IMR-90 (cell line): ENCODE measurements around the gene UBE2V1. TPM values are rescaled to one million over a fixed set of nuclear protein-coding genes. Genes with fewer than 3 reads are reported as not detected.

Source experiments
- ATAC-seq: fragments of 200-7000 bp; cut with Tn5 transposase; 2 replicates; pipeline ENCODE4 v1.9.1; 2020; ENCODE audit warnings: low read depth, mild to moderate bottlenecking, moderate library complexity
- BruUV-seq: library from RNA; stranded (reverse); fragments of 400-500 nt; replicated peaks from 2 replicates; lab custom pipeline; 2021; lab: Mats Ljungman, UMichigan
- CTCF ChIA-PET: fragments of 300-600 bp; formaldehyde crosslinking; extraction: SDS; loops from one replicate; lab custom pipeline; 2021; ENCODE audit warnings: antibody characterized with exemption; lab: Yijun Ruan, JAX
- POLR2A ChIA-PET: fragments of 300-600 bp; sonication (Branson Sonifier 250); formaldehyde crosslinking; loops from one replicate; lab custom pipeline; 2022; ENCODE audit warnings: antibody characterized with exemption; ENCODE audit not compliant: unreplicated experiment; lab: Charles Lee
- DNase-seq: peaks from one replicate; pipeline ENCODE4 v3.0.0; 2013
- H2AFZ ChIP-seq: replicated peaks from 2 replicates; pipeline ENCODE3; 2013; ENCODE audit warnings: low read length, mild to moderate bottlenecking; ENCODE audit not compliant: poor library complexity
- H2AK5ac ChIP-seq: 2 replicates; pipeline ENCODE4 v1.6.1; 2013; ENCODE audit warnings: low read depth, low read length, inconsistent platforms
- H2AK9ac ChIP-seq: replicated peaks from 2 replicates; pipeline ENCODE3; 2013; ENCODE audit warnings: mild to moderate bottlenecking, low read depth, low read length, moderate library complexity; ENCODE audit not compliant: poor library complexity
- H2BK120ac ChIP-seq: 2 replicates; pipeline ENCODE4 v1.6.1; 2013; ENCODE audit warnings: low read depth, low read length, inconsistent platforms
- H2BK15ac ChIP-seq: 3 replicates; pipeline ENCODE4 v1.6.1; 2013; ENCODE audit warnings: low read depth, low read length, inconsistent platforms
- H2BK20ac ChIP-seq: 2 replicates; pipeline ENCODE4 v1.6.1; 2013; ENCODE audit warnings: low read depth, mild to moderate bottlenecking, inconsistent platforms, low read length, moderate library complexity
- H2BK5ac ChIP-seq: 2 replicates; pipeline ENCODE4 v1.6.1; 2013; ENCODE audit warnings: mild to moderate bottlenecking, low read depth, low read length, inconsistent platforms; ENCODE audit not compliant: poor library complexity, severe bottlenecking
- H3K14ac ChIP-seq: replicated peaks from 2 replicates; pipeline ENCODE4 v1.6.1; 2013; ENCODE audit warnings: low read depth, low read length, inconsistent platforms
- H3K18ac ChIP-seq: 2 replicates; pipeline ENCODE4 v1.6.1; 2013; ENCODE audit warnings: low read depth, low read length, control low read depth
- H3K23ac ChIP-seq: 2 replicates; pipeline ENCODE4 v1.6.1; 2013; ENCODE audit warnings: low read depth, low read length, inconsistent platforms
- H3K27ac ChIP-seq: 2 replicates; pipeline ENCODE4 v1.5.1; 2013; ENCODE audit warnings: mild to moderate bottlenecking, control low read depth, low read length; ENCODE audit not compliant: insufficient read depth
- H3K27me3 ChIP-seq: 2 replicates; pipeline ENCODE4 v1.6.1; 2013; ENCODE audit warnings: low read length; ENCODE audit not compliant: control insufficient read depth, insufficient read depth
- H3K36me3 ChIP-seq: 2 replicates; pipeline ENCODE4 v1.6.1; 2013; ENCODE audit warnings: low read length, mixed read lengths; ENCODE audit not compliant: control insufficient read depth, insufficient read depth
- H3K4ac ChIP-seq: 2 replicates; pipeline ENCODE4 v1.6.1; 2013; ENCODE audit warnings: low read depth, low read length, inconsistent platforms
- H3K4me1 ChIP-seq: 2 replicates; pipeline ENCODE4 v1.6.1; 2013; ENCODE audit warnings: low read length, mixed read lengths; ENCODE audit not compliant: control insufficient read depth, insufficient read depth
- H3K4me2 ChIP-seq: 2 replicates; pipeline ENCODE4 v1.6.1; 2013; ENCODE audit warnings: low read depth, mild to moderate bottlenecking, control low read depth, low read length, moderate library complexity
- H3K4me3 ChIP-seq: 2 replicates; pipeline ENCODE4 v1.5.1; 2013; ENCODE audit warnings: low read depth, mild to moderate bottlenecking, control low read depth, low read length, moderate library complexity; ENCODE audit not compliant: insufficient read depth
- H3K56ac ChIP-seq: 2 replicates; pipeline ENCODE4 v1.6.1; 2013; ENCODE audit warnings: low read length, inconsistent platforms; ENCODE audit not compliant: insufficient read depth; ENCODE audit errors: extremely low read depth
- H3K79me1 ChIP-seq, 2 experiments: 2 replicates each; pipeline ENCODE4 v1.6.1; 2013; ENCODE audit warnings: low read length in 2 of 2, inconsistent platforms in 1 of 2, low read depth in 1 of 2
- H3K9ac ChIP-seq: 2 replicates; pipeline ENCODE4 v1.6.1; 2013; ENCODE audit warnings: low read depth, low read length, control low read depth
- H3K9me1 ChIP-seq: 2 replicates; pipeline ENCODE4 v1.6.1; 2013; ENCODE audit warnings: low read length, inconsistent platforms; ENCODE audit not compliant: insufficient read depth
- H3K9me3 ChIP-seq: 2 replicates; pipeline ENCODE4 v1.6.1; 2013; ENCODE audit warnings: low read length; ENCODE audit not compliant: control insufficient read depth, insufficient read depth
- H4K20me1 ChIP-seq: 2 replicates; pipeline ENCODE4 v1.6.1; 2013; ENCODE audit warnings: low read length, inconsistent platforms; ENCODE audit not compliant: insufficient read depth
- H4K5ac ChIP-seq: 2 replicates; pipeline ENCODE4 v1.6.1; 2013; ENCODE audit warnings: mild to moderate bottlenecking, low read depth, low read length, control low read depth
- H4K8ac ChIP-seq, 2 experiments: 2 replicates each; pipeline ENCODE4 v1.6.1; 2013; ENCODE audit warnings: low read depth in 2 of 2, low read length in 2 of 2, control low read depth in 1 of 2, inconsistent platforms in 1 of 2
- H4K91ac ChIP-seq: 2 replicates; pipeline ENCODE4 v1.6.1; 2013; ENCODE audit warnings: low read depth, low read length, inconsistent platforms; ENCODE audit not compliant: insufficient read depth
- BHLHE40 ChIP-seq: fragments of 150-350 bp; IDR thresholded peaks from 2 replicates; pipeline ENCODE4 v1.6.1; 2016; ENCODE audit warnings: mild to moderate bottlenecking, low read depth, low read length
- CHD1 ChIP-seq: IDR thresholded peaks from 2 replicates; pipeline ENCODE4 v1.6.1; 2012; ENCODE audit warnings: low read depth, low read length, improper control_type of control experiment
- ELK1 ChIP-seq: fragments of 150-350 bp; IDR thresholded peaks from 2 replicates; pipeline ENCODE4 v1.6.1; 2016; ENCODE audit warnings: low read depth, mild to moderate bottlenecking, low read length, moderate library complexity, borderline replicate concordance
- FOS ChIP-seq: fragments of 150-350 bp; IDR thresholded peaks from 2 replicates; pipeline ENCODE4 v1.6.1; 2016; ENCODE audit warnings: low read depth, low read length
- MAFK ChIP-seq: IDR thresholded peaks from 2 replicates; pipeline ENCODE4 v1.6.1; 2012; ENCODE audit warnings: low read depth, low read length, improper control_type of control experiment
- MAZ ChIP-seq: IDR thresholded peaks from 2 replicates; pipeline ENCODE4 v1.6.1; 2012; ENCODE audit warnings: low read depth, mild to moderate bottlenecking, low read length, improper control_type of control experiment, moderate library complexity, borderline replicate concordance
- NFE2L2 ChIP-seq: fragments of 150-350 bp; IDR thresholded peaks from 2 replicates; pipeline ENCODE4 v1.6.1; 2016; ENCODE audit warnings: low read depth, mild to moderate bottlenecking, low read length
- POLR2A ChIP-seq: IDR thresholded peaks from 2 replicates; pipeline ENCODE4 v1.6.1; 2012; ENCODE audit warnings: mild to moderate bottlenecking, low read depth, low read length
- RCOR1 ChIP-seq: IDR thresholded peaks from 2 replicates; pipeline ENCODE4 v1.6.1; 2012; ENCODE audit warnings: mild to moderate bottlenecking, low read length, improper control_type of control experiment; ENCODE audit not compliant: insufficient replicate concordance
- SMC3 ChIP-seq: fragments of 150-350 bp; IDR thresholded peaks from 2 replicates; pipeline ENCODE4 v1.6.1; 2016; ENCODE audit warnings: low read depth, mild to moderate bottlenecking, antibody characterized with exemption, low read length, moderate library complexity
- WGBS, 2 experiments: methylation state at CpG; one replicate each; pipeline versions ENCODE4 v1.1.5 to v1.1.7; 2013; ENCODE audit warnings: missing lambda C conversion rate in 2 of 2; ENCODE audit not compliant: insufficient read length in 1 of 2; ENCODE audit errors: extremely low coverage in 2 of 2; 5-methylcytosine and 5-hydroxymethylcytosine counted together
- dilution Hi-C: fragments of 300-500 bp; cut with HindIII; formaldehyde crosslinking; loops from one replicate; pipeline ENCODE4 v1.14.3; 2018; ENCODE audit warnings: low sequenced_read_pairs; ENCODE audit not compliant: unreplicated experiment
- in situ Hi-C: fragments of 300-500 bp; cut with MboI; formaldehyde crosslinking; loops from 3 replicates; pipeline ENCODE4 v1.14.3; 2019; ENCODE audit warnings: low sequenced_read_pairs, inconsistent platforms, mixed read lengths
- intact Hi-C: fragments of 100-400 bp; cut with micrococcal nuclease; formaldehyde crosslinking; loops from 2 replicates; pipeline ENCODE4 v1.10.0; 2022
- polyA plus RNA-seq, 3 experiments: library from polyadenylated mRNA; depleted of rRNA; stranded (reverse); fragments of >200 nt; gene quantifications; 2 replicates each; pipeline ENCODE4 v1.2.3, GENCODE V29; 2012; ENCODE audit warnings: low replicate concordance in 1 of 3
- total RNA-seq: library from RNA; depleted of rRNA; stranded (reverse); fragments of >200 nt; gene quantifications from 2 replicates; pipeline ENCODE4 v1.2.3, GENCODE V29; 2012

Gene UBE2V1
- total and polyA plus RNA-seq, 2 of the 4 experiments (the other 2 are of a cell fraction), result 20.1 to 138 TPM

DNA sequence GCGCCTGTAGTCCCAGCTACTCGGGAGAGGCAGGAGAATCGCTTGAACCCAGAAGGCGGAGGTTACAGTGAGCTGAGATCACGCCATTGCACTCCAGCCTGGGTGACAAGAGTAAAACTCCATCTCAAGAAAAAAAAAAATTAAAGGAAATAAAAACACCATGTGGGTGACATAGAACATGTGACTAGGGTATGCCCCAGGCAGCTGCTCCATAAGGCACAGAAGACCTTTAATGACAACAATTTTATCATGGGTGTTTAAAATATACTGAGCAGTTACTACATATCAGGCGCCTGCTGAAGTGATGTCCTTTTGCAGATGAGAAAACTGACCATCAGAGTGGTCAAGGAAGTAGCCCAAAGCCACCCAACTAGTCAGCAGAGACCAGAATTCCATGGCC lies 32.6 kb upstream of the UBE2V1 start:
- DNase-seq (no peak), ATAC-seq (no peak)
- Histone ChIP-seq H2BK5ac (no peak overlapping the region), H4K8ac (no peak overlapping the region), H3K36me3 (peaks cover 56% of the 10 kb centered on the region), H2AK5ac (no peak overlapping the region), H3K9me1 (peaks cover 39% of the 10 kb centered on the region), H2AFZ (no peak overlapping the region), H4K20me1 (peaks cover 73% of the 10 kb centered on the region), H3K27me3 (no peaks in the 10 kb centered on the region), H3K4me2 (no peak overlapping the region), H3K27ac (no peak overlapping the region), H2BK120ac (no peak overlapping the region), H3K79me1 (peaks cover 34 to 83% of the 10 kb centered on the region in 2 experiments), H3K14ac (0 out of 2 replicates have a peak overlapping the region, but pooled peaks have one; percentile 11), H3K56ac (no peak overlapping the region), H2BK15ac (no peak overlapping the region), H4K91ac (no peak overlapping the region), H4K5ac (no peak overlapping the region), H3K4me3 (no peak overlapping the region), H3K4ac (no peak overlapping the region), H2AK9ac (no peak overlapping the region), H3K18ac (no peak overlapping the region), H2BK20ac (no peak overlapping the region), H3K9ac (no peak overlapping the region), H3K9me3 (no peaks in the 10 kb centered on the region), H3K4me1 (peaks cover 32% of the 10 kb centered on the region), H3K23ac (no peak overlapping the region)
- dilution Hi-C loops, result no loop called here
- intact Hi-C loops, result no loop called here
- no TSS peak for BruUV-seq
- no peak for TF ChIP-seq ELK1
- TF ChIP-seq SMC3, result no peak
- no peak for TF ChIP-seq MAZ
- no peak for TF ChIP-seq RCOR1
- no peak for TF ChIP-seq NFE2L2
- no peak for TF ChIP-seq BHLHE40
- TF ChIP-seq FOS, result no peak
- TF ChIP-seq CHD1, result no peak
- TF ChIP-seq POLR2A, result no peak
- TF ChIP-seq MAFK, result no peak
- in situ Hi-C loops, result no loop called here
- POLR2A ChIA-PET, result interaction anchor here (0.6 kb wide), 1 partner anchor 413 kb away, joined by 3 read pairs; no protein-coding TSS in a partner anchor
- no CpG with 5 or more reads among the region's 6 CpGs for WGBS, 2 experiments
- CTCF ChIA-PET, result interaction anchor here (0.6 kb wide), 2 partner anchors 166 to 451 kb away, joined by 3 to 4 read pairs; no protein-coding TSS in a partner anchor
